Adrenal gland (tissue), 12 donors: ENCODE data around the gene STAT6. TPM values are rescaled to one million over a fixed set of nuclear protein-coding genes. Genes with fewer than 3 reads are reported as not detected.

Experiments used
- DNase-seq, 7 donors: peaks; one replicate each; pipeline ENCODE4 v3.0.0-alpha.2; 2019 to 2020
- H3K27ac ChIP-seq, 5 donors: fragments of 200-600 bp; sonication (generic) in 4 of 5; 1 replicate in 3 of 5; 2 replicates in 2 of 5; pipeline versions ENCODE4 v1.5.1 to v1.8.0; 2016 to 2020; ENCODE audit warnings: mild to moderate bottlenecking in 1 of 5
- H3K27me3 ChIP-seq: fragments of 200-600 bp; 2 replicates; pipeline ENCODE4 v1.8.0; 2021
- H3K36me3 ChIP-seq, 2 donors: fragments of 200-600 bp; replicated peaks in 1 of 2; 1 replicate in 1 of 2; 2 replicates in 1 of 2; pipeline versions ENCODE4 v1.5.1 to v1.8.0; 2018 to 2022
- H3K4me1 ChIP-seq, 2 donors: fragments of 200-600 bp; replicated peaks in 1 of 2; 1 replicate in 1 of 2; 2 replicates in 1 of 2; pipeline versions ENCODE4 v1.5.1 to v1.8.0; 2018 to 2021
- H3K4me3 ChIP-seq, 4 donors: fragments of 200-600 bp; sonication (generic) in 3 of 4; one replicate each; pipeline ENCODE4 v1.5.1; 2016 to 2018
- H3K9me3 ChIP-seq, 3 donors: fragments of 200-600 bp; sonication (generic) in 1 of 3; replicated peaks in 1 of 3; 1 replicate in 2 of 3; 2 replicates in 1 of 3; pipeline versions ENCODE4 v1.5.1 to v1.8.0; 2016 to 2021
- POLR2A ChIP-seq, 2 donors: fragments of 450-650 bp; IDR thresholded peaks; one replicate each; pipeline ENCODE4 v1.6.1; 2017; ENCODE audit warnings: antibody characterized with exemption in 2 of 2, mild to moderate bottlenecking in 2 of 2, moderate library complexity in 1 of 2
- WGBS, 4 donors: extraction: QIAGEN DNeasy Blood & Tissue Kit in 2 of 4; methylation state at CpG; one replicate each; pipeline versions ENCODE4 v1.1.5 to v1.1.7; 2013 to 2017; 5-methylcytosine and 5-hydroxymethylcytosine counted together
- intact Hi-C, 2 donors: fragments of 100-400 bp; cut with DNase I; formaldehyde crosslinking; loops; one replicate each; pipeline versions ENCODE4 v1.14.1 to v1.15.0; 2022 to 2023
- polyA plus RNA-seq, 3 donors: library from polyadenylated mRNA; stranded (reverse); fragments of 200-250 nt in 2 of 3; fragments of 350-450 nt in 1 of 3; fragmentation: Illumina TruSeq in 1 of 3; extraction: RNeasy Lipid Tissue Mini Kit (QIAGEN cat#74804) in 1 of 3; gene quantifications; one replicate each; pipeline ENCODE4 v1.2.3, GENCODE V29; 2013 to 2014
- total RNA-seq, 9 donors: library from RNA; depleted of rRNA in 4 of 9; stranded (reverse); fragments of >200 nt in 4 of 9; fragments of 120-200 nt in 1 of 9; fragmentation: NEBNext Ultra II Directional in 1 of 9; extraction: Animal tissue kit (Norgen Biotek cat#: 25700) in 1 of 9; gene quantifications; one replicate each; pipeline versions ENCODE4 v1.1.0 to v1.2.4, GENCODE V29; 2013 to 2023
- TF ChIP-seq, protein P1 (sequence below), 6 experiments: fragments of 450-650 bp in 4 of 6; fragments of 200-600 bp in 2 of 6; sonication (generic) in 1 of 6; IDR thresholded peaks; 1 replicate in 5 of 6; 2 replicates in 1 of 6; pipeline versions ENCODE4 v1.5.1 to v1.8.0; 2016 to 2021; ENCODE audit warnings: antibody characterized with exemption in 6 of 6, mild to moderate bottlenecking in 2 of 6, moderate library complexity in 1 of 6
- donor health status: healthy with polysubstance abuse.
- donor health status: Bipolar disorder and iron deficiency.
- donor health status: DM: yes; HTN: yes; CAD: no.
- donor health status: DM: no; HTN: no; CAD: no.
- donor health status: DM: no; HTN: no; CAD: no.
- donor health status: DM: yes; HTN: yes; CAD: no.

STAT6 gene
- total and polyA plus RNA-seq, 12 donors, result 71.9 to 321 (median 155) TPM

DNA sequence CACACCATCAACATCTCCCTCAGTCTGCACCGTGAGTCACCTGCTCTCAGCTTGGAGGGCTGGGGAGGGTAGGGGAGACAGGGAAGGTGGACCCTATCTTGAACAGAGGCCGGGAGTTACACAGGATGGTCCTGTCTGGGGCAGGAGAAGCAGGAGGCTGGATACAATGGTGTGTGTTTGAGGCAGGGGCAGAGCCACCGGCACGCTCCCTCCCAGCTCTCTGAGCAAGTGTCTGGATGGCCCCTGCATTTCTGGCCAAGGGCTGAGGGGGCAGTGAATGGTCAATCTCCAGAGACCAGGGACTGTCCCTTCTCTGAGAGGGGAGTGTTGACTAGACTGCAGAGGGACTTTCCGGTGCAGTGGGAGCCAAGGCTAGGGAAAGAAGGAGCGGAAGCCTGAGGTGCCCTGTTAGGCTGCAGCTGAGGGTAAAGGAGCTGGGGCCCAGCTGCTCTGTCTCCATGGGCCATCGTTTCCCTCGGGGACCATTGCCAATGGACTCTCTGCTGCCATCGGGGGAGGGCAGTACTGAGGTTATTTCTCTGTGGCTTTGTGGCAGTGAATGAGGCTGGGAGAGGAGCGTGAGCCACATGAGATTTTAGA lies 34.4 kb upstream of the STAT6 start:
- no peaks in the 10 kb centered on the region for H3K9me3 ChIP-seq
- H3K36me3 ChIP-seq, result peaks cover 0 to 58% of the 10 kb centered on the region in 2 donors
- H3K4me3 ChIP-seq, result no peak overlapping the region
- TF ChIP-seq POLR2A (IDR thresholded peaks at IDR 0.05), result no peak
- TF ChIP-seq, protein P1, sequence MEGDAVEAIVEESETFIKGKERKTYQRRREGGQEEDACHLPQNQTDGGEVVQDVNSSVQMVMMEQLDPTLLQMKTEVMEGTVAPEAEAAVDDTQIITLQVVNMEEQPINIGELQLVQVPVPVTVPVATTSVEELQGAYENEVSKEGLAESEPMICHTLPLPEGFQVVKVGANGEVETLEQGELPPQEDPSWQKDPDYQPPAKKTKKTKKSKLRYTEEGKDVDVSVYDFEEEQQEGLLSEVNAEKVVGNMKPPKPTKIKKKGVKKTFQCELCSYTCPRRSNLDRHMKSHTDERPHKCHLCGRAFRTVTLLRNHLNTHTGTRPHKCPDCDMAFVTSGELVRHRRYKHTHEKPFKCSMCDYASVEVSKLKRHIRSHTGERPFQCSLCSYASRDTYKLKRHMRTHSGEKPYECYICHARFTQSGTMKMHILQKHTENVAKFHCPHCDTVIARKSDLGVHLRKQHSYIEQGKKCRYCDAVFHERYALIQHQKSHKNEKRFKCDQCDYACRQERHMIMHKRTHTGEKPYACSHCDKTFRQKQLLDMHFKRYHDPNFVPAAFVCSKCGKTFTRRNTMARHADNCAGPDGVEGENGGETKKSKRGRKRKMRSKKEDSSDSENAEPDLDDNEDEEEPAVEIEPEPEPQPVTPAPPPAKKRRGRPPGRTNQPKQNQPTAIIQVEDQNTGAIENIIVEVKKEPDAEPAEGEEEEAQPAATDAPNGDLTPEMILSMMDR (IDR thresholded peaks at IDR 0.05), result no peak
- 72 to 84% (median 75%) methylated on average over 10 of the region's 10 CpGs for WGBS, 4 donors
- intact Hi-C loops, result no loop called here
- no peaks in the 10 kb centered on the region for H3K27me3 ChIP-seq
- peak overlapping the region in 2 of 5 donors; percentile 64 to 84 for H3K27ac ChIP-seq
- peaks cover 8 to 50% of the 10 kb centered on the region in 2 donors for H3K4me1 ChIP-seq
- no peak for DNase-seq

GRCh38 chr12:57143454-57143853 lies 32.3 kb upstream of the STAT6 start:
- WGBS, 4 donors, result 70 to 91% (median 88%) methylated on average over 4 of the region's 4 CpGs
- DNase-seq, result no peak
- Histone ChIP-seq H3K27ac (peak overlapping the region in 1 of 5 donors; percentile 53), H3K27me3 (no peaks in the 10 kb centered on the region), H3K9me3 (no peaks in the 10 kb centered on the region), H3K36me3 (peaks cover 0 to 72% of the 10 kb centered on the region in 2 donors), H3K4me1 (peaks cover 0 to 44% of the 10 kb centered on the region in 2 donors), H3K4me3 (no peak overlapping the region)
- intact Hi-C loops, result no loop called here
- no peak for TF ChIP-seq POLR2A (IDR thresholded peaks at IDR 0.05)
- TF ChIP-seq, protein P1 (IDR thresholded peaks at IDR 0.05), result no peak

DNA sequence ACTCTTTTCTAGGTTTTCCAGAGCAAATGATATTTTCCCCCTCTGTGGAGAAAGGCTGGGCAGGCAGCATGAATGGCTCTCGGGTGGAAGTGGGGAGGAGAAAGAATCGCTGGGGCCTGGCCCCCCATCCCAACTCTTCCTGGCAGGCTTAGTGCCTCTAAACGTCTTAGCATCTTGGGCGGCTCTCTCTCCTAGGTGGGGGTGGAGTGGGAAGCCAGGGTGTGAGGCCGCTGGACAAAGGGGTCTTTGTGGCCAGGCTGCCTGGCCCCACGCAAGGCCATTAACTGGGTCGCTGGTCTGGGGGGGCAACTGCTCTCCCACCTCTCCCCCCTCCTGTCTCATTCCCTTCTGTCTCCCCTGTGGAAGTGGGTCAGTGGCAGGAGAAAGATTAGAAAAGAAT lies 31.6 kb upstream of the STAT6 start:
- Histone ChIP-seq H3K4me3 (no peak overlapping the region), H3K27ac (peak overlapping the region in 1 of 5 donors; percentile 53), H3K27me3 (no peaks in the 10 kb centered on the region), H3K4me1 (peaks cover 0 to 44% of the 10 kb centered on the region in 2 donors), H3K9me3 (no peaks in the 10 kb centered on the region), H3K36me3 (peaks cover 0 to 72% of the 10 kb centered on the region in 2 donors)
- DNase-seq, result no peak
- intact Hi-C loops, result no loop called here
- 76 to 84% (median 79%) methylated on average over 7 of the region's 7 CpGs for WGBS, 4 donors
- TF ChIP-seq, protein P1 (IDR thresholded peaks at IDR 0.05), result no peak
- no peak for TF ChIP-seq POLR2A (IDR thresholded peaks at IDR 0.05)

DNA sequence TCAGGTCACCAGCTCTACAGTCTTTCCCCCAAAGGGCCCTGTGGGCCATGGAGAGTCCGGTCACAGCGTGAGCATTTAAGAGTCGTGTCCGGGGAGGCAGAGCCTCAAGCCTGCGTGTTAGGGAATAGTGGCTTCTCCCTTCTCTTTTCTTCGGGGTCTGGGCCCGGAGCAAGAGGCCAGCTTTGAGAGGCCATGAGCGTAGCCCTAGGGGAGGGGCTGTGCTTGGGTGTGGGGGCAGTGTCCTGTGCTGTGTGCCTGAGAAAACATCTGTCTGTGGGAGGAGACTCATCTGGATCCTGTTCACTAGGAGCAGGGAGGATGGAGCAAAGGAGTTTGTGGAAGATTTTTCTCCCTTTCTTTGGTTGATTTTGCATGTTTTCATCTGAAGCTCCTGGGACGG lies 31.0 kb upstream of the STAT6 start:
- Histone ChIP-seq H3K27ac (peak overlapping the region in 2 of 5 donors; percentile 0 to 53), H3K27me3 (no peaks in the 10 kb centered on the region), H3K4me3 (no peak overlapping the region), H3K4me1 (peaks cover 0 to 46% of the 10 kb centered on the region in 2 donors), H3K36me3 (peaks cover 0 to 72% of the 10 kb centered on the region in 2 donors), H3K9me3 (no peaks in the 10 kb centered on the region)
- no peak for DNase-seq
- WGBS, 4 donors, result 74 to 80% (median 78%) methylated on average over 8 to 9 of the region's 9 CpGs
- intact Hi-C loops, result no loop called here
- no peak for TF ChIP-seq POLR2A (IDR thresholded peaks at IDR 0.05)
- TF ChIP-seq, protein P1 (IDR thresholded peaks at IDR 0.05), result no peak
